Dermis microvascular lymphatic vessel endothelial cell (primary cell): ENCODE data around the gene IFI27. TPM values are rescaled to one million over a fixed set of nuclear protein-coding genes. Genes with fewer than 3 reads are reported as not detected.

Experiments
- DNase-seq, 2 donors: peaks; one replicate each; pipeline versions ENCODE4 v3.0.0 to v3.0.0-alpha.2; 2010; ENCODE audit warnings: low read depth in 2 of 2
- total RNA-seq: library from RNA; depleted of rRNA; stranded (reverse); fragments of >200 nt; gene quantifications from 2 replicates; pipeline ENCODE4 v1.2.1, GENCODE V29; 2014

Gene IFI27
- total RNA-seq, 1 donor from 2014 or later: 62.0 TPM

- no peak for DNase-seq
These were observed 14.2 kb downstream of the IFI27 start for GRCh38 chr14:94124582-94125377.

GRCh38 chr14:94125659-94126418, 15.3 kb downstream of the IFI27 start:
- no peak for DNase-seq

GRCh38 chr14:94126419-94126677, 15.8 kb downstream of the IFI27 start:
- DNase-seq: no peak

- DNase-seq: no peak
These were observed 16.3 kb downstream of the IFI27 start for GRCh38 chr14:94126800-94127199.

- DNase-seq: no peak
These were observed 16.8 kb downstream of the IFI27 start for GRCh38 chr14:94127330-94127729.

- DNase-seq: no peak
These were observed 17.8 kb downstream of the IFI27 start for GRCh38 chr14:94128216-94128839.

- peak in 1 of 2 donors; percentile 49 for DNase-seq
These were observed 18.7 kb downstream of the IFI27 start, which contains the start of gene IFI27L2 for GRCh38 chr14:94129111-94129757. TSS of gene IFI27L2 (minus strand) at chr14:94129604. CDS start at chr14:94129564, 40 bp downstream.

GRCh38 chr14:94129758-94130414, 19.4 kb downstream of the IFI27 start:
- peak in 1 of 2 donors; percentile 29 for DNase-seq

GRCh38 chr14:94132285-94132887, 21.9 kb downstream of the IFI27 start:
- peak; percentile 53 to 71 for DNase-seq

- DNase-seq: no peak
These were observed 24.9 kb downstream of the IFI27 start for GRCh38 chr14:94135476-94135875.

GRCh38 chr14:94136575-94137331, 26.2 kb downstream of the IFI27 start:
- DNase-seq: peak; percentile 67 to 76

GRCh38 chr14:94138251-94138650, 27.7 kb downstream of the IFI27 start:
- DNase-seq: no peak

- DNase-seq: no peak
These were observed 28.5 kb downstream of the IFI27 start for GRCh38 chr14:94139006-94139405.

GRCh38 chr14:94139421-94139820, 28.9 kb downstream of the IFI27 start:
- no peak for DNase-seq

- DNase-seq: no peak
These were observed 31.7 kb downstream of the IFI27 start for GRCh38 chr14:94142247-94142646.

- no peak for DNase-seq
These were observed 32.3 kb downstream of the IFI27 start for GRCh38 chr14:94142836-94143235.

GRCh38 chr14:94143239-94143638, 32.7 kb downstream of the IFI27 start:
- DNase-seq: peak in 1 of 2 donors; percentile 12

GRCh38 chr14:94143711-94144110, 33.2 kb downstream of the IFI27 start:
- DNase-seq: no peak

GRCh38 chr14:94144765-94145164, 34.2 kb downstream of the IFI27 start:
- DNase-seq: no peak

- peak in 1 of 2 donors; percentile 16 for DNase-seq
These were observed 35.5 kb downstream of the IFI27 start for GRCh38 chr14:94145902-94146527.
